ENCODE results near the gene PLEKHF1. TPM values are rescaled to one million over a fixed set of nuclear protein-coding genes. Genes with fewer than 3 reads are reported as not detected.

The PLEKHF1 gene
- total RNA-seq (2021; fragmentation: NEBNext Ultra II Directional; extraction: Animal tissue kit (Norgen Biotek cat#: 25700)) (11.1 and 12.0 TPM in 2 replicates), polyA plus RNA-seq (2011; rRNA removed) (18.4 and 21.8 TPM in 2 replicates), polyA minus RNA-seq (2011; rRNA and poly(A)+ RNA removed) (6.3 and 6.7 TPM in 2 replicates)
- 16.3 TPM for polyA plus RNA-seq (2011; cell fraction: cytosol; rRNA removed)
- polyA plus RNA-seq (2011; cell fraction: nucleus; rRNA removed), result 15.9 TPM
- polyA plus RNA-seq (2012, experiment 1 of 2), result 5.3 to 10.2 TPM (median 9.3 TPM) in 4 replicates
- 11.5 TPM for polyA plus RNA-seq (2012, experiment 2 of 2)
- polyA plus RNA-seq (2013, experiment 1 of 2), result 6.0 TPM
- 5.8 TPM for polyA plus RNA-seq (2013, experiment 2 of 2)
- 11.9 TPM for polyA minus RNA-seq (2011; cell fraction: cytosol; rRNA and poly(A)+ RNA removed)
- 18.6 TPM for polyA minus RNA-seq (2011; cell fraction: nucleus; rRNA and poly(A)+ RNA removed)
- long read RNA-seq, experiment 1, partial matches to known transcripts, result 10 of 10 reads
- long read RNA-seq, experiment 1, other reads (novel, unspliced or antisense), result 0 of 10 reads
- long read RNA-seq, experiment 2, partial matches to known transcripts, result 0 of 1 reads
- long read RNA-seq, experiment 2, other reads (novel, unspliced or antisense), result 1 of 1 reads

GRCh38 chr19:29665215-29665825 lies at the start of gene PLEKHF1:
Gene PLEKHF1, plus strand, starts transcription at chr19:29665461. Its CDS starts 8,379 bp downstream, at chr19:29673840.
- H3K79me2 ChIP-seq (ENCODE audit: control insufficient read depth in 1 of 2, insufficient read depth in 2 of 2, low read length in 2 of 2), result peaks cover 0 to 21% of the 10 kb centered on the region in 2 experiments; a peak in 1 of 4 replicates
- peak within 1 kb of the TSS; percentile 73 to 98 for H3K4me2 ChIP-seq (ENCODE audit: insufficient read depth in 1 of 2, low read depth in 2 of 2, low read length in 2 of 2)
- ChIA-PET POLR2A (ENCODE audit: partially characterized antibody) (interaction anchor here (0.6 to 1.6 kb wide), 6 partner anchors 13 to 193 kb away, joined by 3 to 6 read pairs (median 4); partner anchors contain the start of gene POP4), CTCF (ENCODE audit: partially characterized antibody) (interaction anchor here (0.6 to 5.3 kb wide), 7 partner anchors 26 to 515 kb away, joined by 3 to 79 read pairs (median 5); partner anchors contain the start of gene POP4)
- no peak within 1 kb of the TSS for H2BK120ac ChIP-seq (replicated peaks; ENCODE audit: low read depth, low read length)
- H3K4me3 ChIP-seq (ENCODE audit: extremely low read depth in 1 of 4, insufficient read depth in 2 of 4, low read depth in 3 of 4, low read length in 4 of 4), result peak within 1 kb of the TSS; percentile 34 to 97 (median 74)
- no peak within 1 kb of the TSS for H3K23ac ChIP-seq (ENCODE audit: insufficient read length)
- H2AK5ac ChIP-seq (ENCODE audit: low read depth, low read length), result 0 out of 2 replicates have a peak within 1 kb of the TSS, but pooled peaks have one; percentile 2
- no peaks in the 10 kb centered on the region for H3K9me3 ChIP-seq (ENCODE audit: insufficient read depth in 2 of 2, low read depth in 1 of 2, low read length in 1 of 2)
- peaks cover 13% of the 10 kb centered on the region; the same call in 1 of the 2 replicates for H3K79me1 ChIP-seq (ENCODE audit: low read depth, low read length)
- 3% methylated on average over 31 of the region's 75 CpGs; no CpG with 5 or more reads in 1 of the 2 experiments for WGBS, 2 experiments (ENCODE audit: extremely low coverage in 1 of 2, insufficient coverage in 1 of 2, insufficient read length in 1 of 2, insufficient replicate concordance in 2 of 2, low coverage in 1 of 2, low lambda C conversion rate in 2 of 2, missing lambda C conversion rate in 1 of 2)
- peak within 1 kb of the TSS; percentile 94 for H4K8ac ChIP-seq (ENCODE audit: extremely low read depth, insufficient read depth, low read length)
- H3K18ac ChIP-seq (ENCODE audit: extremely low read depth, low read length), result peak within 1 kb of the TSS; percentile 55
- H3K27me3 ChIP-seq (replicated peaks in 1 of 4; ENCODE audit: control insufficient read depth in 3 of 4, extremely low read depth in 1 of 4, insufficient read depth in 3 of 4, low read length in 3 of 4), result peaks cover 0 to 10% (median 1%) of the 10 kb centered on the region in 4 experiments; a peak in 4 of 7 replicates
- peaks cover 13% of the 10 kb centered on the region for H3K23me2 ChIP-seq (ENCODE audit: low read depth, low read length)
- no peaks in the 10 kb centered on the region for H3K36me3 ChIP-seq (ENCODE audit: control insufficient read depth in 2 of 4, insufficient read depth in 4 of 4, low read length in 3 of 4)
- H4K5ac ChIP-seq (ENCODE audit: insufficient read length, low read depth, low read length), result no peak within 1 kb of the TSS
- H3K9ac ChIP-seq (replicated peaks in 1 of 4; ENCODE audit: extremely low read depth in 1 of 4, low read depth in 3 of 4, low read length in 3 of 4), result peak within 1 kb of the TSS in 3 of 4 experiments; percentile 34 to 78 (median 54); a peak in 5 of 7 replicates
- peak within 1 kb of the TSS; percentile 12 for H4K91ac ChIP-seq (replicated peaks; ENCODE audit: insufficient read length, low read length)
- no peak within 1 kb of the TSS for H3K4ac ChIP-seq (replicated peaks; ENCODE audit: insufficient read length, low read depth, low read length)
- peaks cover 0 to 21% (median 18%) of the 10 kb centered on the region in 4 experiments; a peak in 6 of 7 replicates for H3K4me1 ChIP-seq (replicated peaks in 1 of 4; ENCODE audit: control insufficient read depth in 3 of 4, insufficient read depth in 4 of 4, low read length in 3 of 4)
- peak within 1 kb of the TSS; percentile 85 for H2BK5ac ChIP-seq (ENCODE audit: low read depth, low read length)
- FAIRE-seq (no peak), DNase-seq (ENCODE audit: low read depth in 1 of 2, low spot score in 2 of 2) (peak in 1 of 2 experiments; percentile 96)
- H3K27ac ChIP-seq (ENCODE audit: low read depth, low read length), result no peak within 1 kb of the TSS
- no peak within 1 kb of the TSS for H3K14ac ChIP-seq (ENCODE audit: insufficient read length)
- peak within 1 kb of the TSS; percentile 75; the same call in 1 of the 2 replicates for H2BK12ac ChIP-seq (ENCODE audit: low read depth, low read length)
- H2BK15ac ChIP-seq (ENCODE audit: low read length), result no peak within 1 kb of the TSS
- H4K20me1 ChIP-seq (replicated peaks in 1 of 2; ENCODE audit: control insufficient read depth in 1 of 2, insufficient read depth in 2 of 2, low read length in 2 of 2), result peaks cover 0 to 1% of the 10 kb centered on the region in 2 experiments
- H3K56ac ChIP-seq (replicated peaks; ENCODE audit: insufficient read length, low read depth, low read length), result peak within 1 kb of the TSS; percentile 22
- no peak within 1 kb of the TSS; the same call in 1 of the 2 replicates for H2BK20ac ChIP-seq (ENCODE audit: low read length)
- H2AFZ ChIP-seq (ENCODE audit: low read length), result 0 out of 2 replicates have a peak within 1 kb of the TSS, but pooled peaks have one; percentile 18
- TF ChIP-seq PHF8 (conservative IDR thresholded peaks at IDR 0.05; ENCODE audit: low read depth, low read length), result peak; percentile 55
- TF ChIP-seq POU5F1 (IDR thresholded peaks at IDR 0.05; ENCODE audit: low read depth, low read length), result no peak
- TF ChIP-seq CHD2 (IDR thresholded peaks at IDR 0.05; ENCODE audit: low read length), result no peak
- TF ChIP-seq MAFK (IDR thresholded peaks at IDR 0.05; ENCODE audit: low read depth, low read length), result no peak
- no peak for TF ChIP-seq ZNF274 (IDR thresholded peaks at IDR 0.05; ENCODE audit: borderline replicate concordance, extremely low read depth, low read length)
- no peak for TF ChIP-seq SIX5 (IDR thresholded peaks at IDR 0.05; ENCODE audit: low read depth, low read length)
- no peak for TF ChIP-seq SAP30 (IDR thresholded peaks at IDR 0.05; ENCODE audit: insufficient read depth, insufficient replicate concordance, low read length)
- no peak for TF ChIP-seq POLR2AphosphoS5 (IDR thresholded peaks at IDR 0.05; ENCODE audit: low read depth, low read length)
- TF ChIP-seq RBBP5 (IDR thresholded peaks at IDR 0.05; ENCODE audit: borderline replicate concordance, low read depth, low read length), result no peak

All from H1 (cell line).